NCI-H2081 treated with DMSO at 0.1 percent for 48 hours (cell line): Measurements from ENCODE around the gene TMEM132C.

Experiments
- DNase-seq: peaks from one replicate; lab custom pipeline; 2025; lab: John Stamatoyannopoulos, UW

Gene TMEM132C

GRCh38 chr12:128660532-128661225 lies 393.7 kb downstream of the TMEM132C start:
- DNase-seq = no peak

GRCh38 chr12:128661226-128661569 lies 394.2 kb downstream of the TMEM132C start:
- DNase-seq = no peak

GRCh38 chr12:128662101-128662500 lies 395.1 kb downstream of the TMEM132C start:
- no peak for DNase-seq

- DNase-seq = no peak
These were observed 397.5 kb downstream of the TMEM132C start for GRCh38 chr12:128664501-128664900.

GRCh38 chr12:128667193-128667592 lies 400.2 kb downstream of the TMEM132C start:
- no peak for DNase-seq

GRCh38 chr12:128671528-128672042 lies 404.6 kb downstream of the TMEM132C start:
- no peak for DNase-seq

GRCh38 chr12:128672428-128672827 lies 405.5 kb downstream of the TMEM132C start:
- no peak for DNase-seq

- no peak for DNase-seq
These were observed 405.9 kb downstream of the TMEM132C start for GRCh38 chr12:128672893-128673292.

GRCh38 chr12:128675576-128675975 lies 408.6 kb downstream of the TMEM132C start:
- no peak for DNase-seq

- no peak for DNase-seq
These were observed 413.6 kb downstream of the TMEM132C start for GRCh38 chr12:128680555-128680954.

- DNase-seq = no peak
These were observed 415.7 kb downstream of the TMEM132C start for GRCh38 chr12:128682548-128683275.

GRCh38 chr12:128684352-128684751 lies 417.4 kb downstream of the TMEM132C start:
- DNase-seq = no peak

- DNase-seq = no peak
These were observed 419.0 kb downstream of the TMEM132C start for GRCh38 chr12:128685903-128686475.

- DNase-seq = no peak
These were observed 420.9 kb downstream of the TMEM132C start for GRCh38 chr12:128687851-128688250.

- DNase-seq = no peak
These were observed 423.7 kb downstream of the TMEM132C start for GRCh38 chr12:128690641-128691040.

- no peak for DNase-seq
These were observed 426.1 kb downstream of the TMEM132C start for GRCh38 chr12:128693115-128693514.

GRCh38 chr12:128693771-128694170 lies 426.8 kb downstream of the TMEM132C start:
- no peak for DNase-seq

- no peak for DNase-seq
These were observed 427.5 kb downstream of the TMEM132C start for GRCh38 chr12:128694445-128694844.

GRCh38 chr12:128695697-128696096 lies 428.7 kb downstream of the TMEM132C start:
- DNase-seq = no peak

GRCh38 chr12:128698301-128698972 lies 431.5 kb downstream of the TMEM132C start:
- DNase-seq = no peak

- no peak for DNase-seq
These were observed 432.1 kb downstream of the TMEM132C start for GRCh38 chr12:128699106-128699505.

- no peak for DNase-seq
These were observed 435.4 kb downstream of the TMEM132C start for GRCh38 chr12:128702371-128702770.

- DNase-seq = no peak
These were observed 438.2 kb downstream of the TMEM132C start for GRCh38 chr12:128705140-128705539.
